Activated CD4-positive, alpha-beta T cell treated with anti-CD3 and anti-CD28 coated beads, Interleukin-2, amount 50 U/mL, for 4 hours (primary cell): ENCODE measurements around the gene SORCS2.

ENCODE experiments used
- DNase-seq, 2 experiments: peaks; one replicate each; pipeline ENCODE4 v3.0.0-alpha.2; 2020

The SORCS2 gene

GRCh38 chr4:7294176-7294756, 101.9 kb downstream of the SORCS2 start:
- DNase-seq = no peak

- no peak for DNase-seq
Observed at GRCh38 chr4:7295197-7295910, 103.0 kb downstream of the SORCS2 start.

GRCh38 chr4:7295911-7296660, 103.7 kb downstream of the SORCS2 start:
- DNase-seq = no peak

GRCh38 chr4:7296661-7297335, 104.5 kb downstream of the SORCS2 start:
- DNase-seq = no peak

GRCh38 chr4:7297374-7297773, 105.0 kb downstream of the SORCS2 start:
- DNase-seq = no peak

GRCh38 chr4:7297881-7298280, 105.5 kb downstream of the SORCS2 start:
- no peak for DNase-seq

GRCh38 chr4:7298619-7299009, 106.3 kb downstream of the SORCS2 start:
- no peak for DNase-seq

GRCh38 chr4:7299010-7299907, 106.9 kb downstream of the SORCS2 start:
- no peak for DNase-seq

GRCh38 chr4:7299908-7300710, 107.8 kb downstream of the SORCS2 start:
- no peak for DNase-seq

- DNase-seq = no peak
Observed at GRCh38 chr4:7300711-7301095, 108.4 kb downstream of the SORCS2 start.

GRCh38 chr4:7301126-7301785, 108.9 kb downstream of the SORCS2 start:
- no peak for DNase-seq

GRCh38 chr4:7301846-7302630, 109.7 kb downstream of the SORCS2 start:
- no peak for DNase-seq

GRCh38 chr4:7302781-7303404, 110.6 kb downstream of the SORCS2 start:
- DNase-seq = no peak

GRCh38 chr4:7303561-7303960, 111.2 kb downstream of the SORCS2 start:
- no peak for DNase-seq

- DNase-seq = no peak
Observed at GRCh38 chr4:7304436-7304835, 112.1 kb downstream of the SORCS2 start.

- DNase-seq = no peak
Observed at GRCh38 chr4:7306021-7306965, 114.0 kb downstream of the SORCS2 start.

- DNase-seq = no peak
Observed at GRCh38 chr4:7306986-7307385, 114.6 kb downstream of the SORCS2 start.

GRCh38 chr4:7307394-7308099, 115.2 kb downstream of the SORCS2 start:
- DNase-seq = no peak
